Measurements from ENCODE around the gene BACE2. TPM values are rescaled to one million over a fixed set of nuclear protein-coding genes. Genes with fewer than 3 reads are reported as not detected.

The BACE2 gene
- total RNA-seq, 1 donor from 2014 or later = 82.8 TPM

DNA sequence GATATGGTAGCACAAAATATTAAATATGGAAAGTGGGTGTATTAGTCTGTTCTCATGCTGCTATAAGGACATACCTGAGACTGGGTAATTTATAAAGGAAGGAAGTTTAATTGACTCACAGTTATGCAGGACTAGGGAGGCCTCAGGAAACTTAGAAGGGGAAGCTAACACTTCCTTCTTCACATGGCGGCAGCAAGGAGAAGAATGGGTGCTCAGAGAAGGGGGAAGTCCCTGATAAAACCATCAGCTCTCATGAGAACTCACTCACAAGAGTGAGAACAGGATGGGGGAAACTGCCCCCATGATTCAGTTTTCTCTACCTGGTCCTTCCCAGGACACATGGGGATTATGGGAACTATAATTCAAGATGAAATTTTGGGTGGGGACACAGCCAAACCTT, 15.8 kb upstream of the BACE2 start:
- TF ChIP-seq, protein P1, sequence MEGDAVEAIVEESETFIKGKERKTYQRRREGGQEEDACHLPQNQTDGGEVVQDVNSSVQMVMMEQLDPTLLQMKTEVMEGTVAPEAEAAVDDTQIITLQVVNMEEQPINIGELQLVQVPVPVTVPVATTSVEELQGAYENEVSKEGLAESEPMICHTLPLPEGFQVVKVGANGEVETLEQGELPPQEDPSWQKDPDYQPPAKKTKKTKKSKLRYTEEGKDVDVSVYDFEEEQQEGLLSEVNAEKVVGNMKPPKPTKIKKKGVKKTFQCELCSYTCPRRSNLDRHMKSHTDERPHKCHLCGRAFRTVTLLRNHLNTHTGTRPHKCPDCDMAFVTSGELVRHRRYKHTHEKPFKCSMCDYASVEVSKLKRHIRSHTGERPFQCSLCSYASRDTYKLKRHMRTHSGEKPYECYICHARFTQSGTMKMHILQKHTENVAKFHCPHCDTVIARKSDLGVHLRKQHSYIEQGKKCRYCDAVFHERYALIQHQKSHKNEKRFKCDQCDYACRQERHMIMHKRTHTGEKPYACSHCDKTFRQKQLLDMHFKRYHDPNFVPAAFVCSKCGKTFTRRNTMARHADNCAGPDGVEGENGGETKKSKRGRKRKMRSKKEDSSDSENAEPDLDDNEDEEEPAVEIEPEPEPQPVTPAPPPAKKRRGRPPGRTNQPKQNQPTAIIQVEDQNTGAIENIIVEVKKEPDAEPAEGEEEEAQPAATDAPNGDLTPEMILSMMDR (IDR thresholded peaks at IDR 0.05; ENCODE audit: insufficient read depth, low read length, poor library complexity, severe bottlenecking) = no peak
- H3K4me3 ChIP-seq (ENCODE audit: low read depth, low read length) = no peak overlapping the region
- H3K27me3 ChIP-seq (ENCODE audit: control insufficient read depth, insufficient read depth, low read length) = peaks cover 5% of the 10 kb centered on the region
- H3K36me3 ChIP-seq (ENCODE audit: control insufficient read depth, insufficient read depth, low read length) = no peaks in the 10 kb centered on the region
- no peak for DNase-seq (ENCODE audit: low read depth)

DNA sequence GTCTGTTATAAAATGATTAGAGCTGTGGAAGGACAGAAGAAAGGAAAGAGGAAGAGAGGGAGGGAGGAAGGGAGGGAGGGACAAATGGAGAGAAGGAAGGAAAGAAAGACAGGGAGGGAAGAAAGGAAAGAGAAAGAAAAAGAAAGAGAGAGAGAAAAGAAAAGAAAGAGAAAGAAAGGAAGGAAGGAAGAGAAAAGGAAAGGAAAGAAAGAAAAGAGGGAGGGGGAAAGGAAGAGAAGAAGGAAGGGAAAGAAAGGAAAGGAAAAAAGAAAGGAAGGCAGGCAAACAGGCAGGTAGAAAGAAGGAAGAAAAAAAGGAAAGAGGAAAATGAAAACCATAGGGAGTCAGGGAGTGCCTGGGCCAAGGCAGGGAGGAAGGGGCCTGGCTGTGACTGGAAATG, 14.5 kb upstream of the BACE2 start:
- no peak for DNase-seq (ENCODE audit: low read depth)
- Histone ChIP-seq H3K4me3 (ENCODE audit: low read depth, low read length) (no peak overlapping the region), H3K27me3 (ENCODE audit: control insufficient read depth, insufficient read depth, low read length) (peaks cover 5% of the 10 kb centered on the region), H3K36me3 (ENCODE audit: control insufficient read depth, insufficient read depth, low read length) (no peaks in the 10 kb centered on the region)
- TF ChIP-seq, protein P1 (IDR thresholded peaks at IDR 0.05; ENCODE audit: insufficient read depth, low read length, poor library complexity, severe bottlenecking) = no peak

DNA sequence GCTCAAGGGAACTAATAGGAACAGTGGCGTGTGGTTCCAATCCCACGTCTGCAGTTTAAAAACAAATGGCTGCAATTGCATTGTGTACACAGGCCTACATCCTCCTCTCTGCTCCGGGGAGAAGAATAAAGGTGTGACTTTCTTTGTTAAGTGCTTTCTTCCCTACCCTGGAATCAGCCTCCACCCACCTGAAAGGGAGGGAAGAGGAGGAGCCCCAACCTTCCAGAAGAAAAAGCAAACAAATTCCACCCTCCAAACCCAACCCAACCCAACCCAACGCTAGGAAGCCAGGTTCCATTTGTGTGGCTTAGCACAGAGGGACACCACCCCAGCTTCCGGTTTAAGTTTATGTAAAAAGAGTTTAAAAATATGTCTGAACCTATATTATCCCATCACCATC, 11.8 kb upstream of the BACE2 start:
- no peak for DNase-seq (ENCODE audit: low read depth)
- Histone ChIP-seq H3K36me3 (ENCODE audit: control insufficient read depth, insufficient read depth, low read length) (no peaks in the 10 kb centered on the region), H3K4me3 (ENCODE audit: low read depth, low read length) (no peak overlapping the region), H3K27me3 (ENCODE audit: control insufficient read depth, insufficient read depth, low read length) (peaks cover 5% of the 10 kb centered on the region)
- TF ChIP-seq, protein P1 (IDR thresholded peaks at IDR 0.05; ENCODE audit: insufficient read depth, low read length, poor library complexity, severe bottlenecking) = no peak

DNA sequence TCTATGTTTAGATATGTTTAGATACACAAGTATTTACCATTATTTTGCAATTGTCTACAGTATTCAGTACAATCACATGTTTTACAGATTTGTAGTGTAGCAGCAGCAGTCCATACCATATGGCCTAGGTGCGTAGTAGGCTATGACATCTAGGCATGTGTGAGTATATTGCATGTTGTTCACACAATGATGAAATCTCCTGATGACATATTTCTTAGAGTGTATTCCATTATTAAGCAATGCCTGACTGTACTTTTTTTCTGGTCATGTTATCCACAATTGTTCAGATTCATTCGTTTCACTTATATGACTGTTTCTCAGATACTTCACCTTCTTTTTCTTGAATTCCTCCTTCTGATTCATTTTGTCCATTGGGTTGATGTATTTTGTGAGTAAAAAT, 9.9 kb upstream of the BACE2 start:
- DNase-seq (ENCODE audit: low read depth) = no peak
- TF ChIP-seq, protein P1 (IDR thresholded peaks at IDR 0.05; ENCODE audit: insufficient read depth, low read length, poor library complexity, severe bottlenecking) = no peak
- H3K4me3 ChIP-seq (ENCODE audit: low read depth, low read length) = no peak overlapping the region
- peaks cover 5% of the 10 kb centered on the region for H3K27me3 ChIP-seq (ENCODE audit: control insufficient read depth, insufficient read depth, low read length)
- H3K36me3 ChIP-seq (ENCODE audit: control insufficient read depth, insufficient read depth, low read length) = no peaks in the 10 kb centered on the region

DNA sequence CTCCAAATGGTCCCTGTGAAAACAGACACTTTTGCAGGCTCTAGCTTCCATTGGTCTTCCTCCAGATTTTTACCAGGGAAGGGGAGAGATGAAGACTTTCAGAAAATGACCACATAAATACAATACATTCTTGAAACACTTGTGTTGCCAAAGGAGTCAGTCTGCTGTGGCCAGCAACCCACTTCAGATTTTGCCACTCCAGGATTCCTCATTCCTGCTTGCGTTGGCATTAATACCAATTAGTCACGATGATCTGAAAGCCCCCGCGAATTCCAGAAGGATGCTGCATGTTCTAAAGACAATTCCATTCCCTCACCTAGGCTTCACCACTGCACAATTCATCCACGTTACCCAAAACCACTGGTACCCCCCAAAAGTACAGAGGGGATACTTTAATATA, 7.9 kb upstream of the BACE2 start:
- TF ChIP-seq, protein P1 (IDR thresholded peaks at IDR 0.05; ENCODE audit: insufficient read depth, low read length, poor library complexity, severe bottlenecking) = no peak
- H3K36me3 ChIP-seq (ENCODE audit: control insufficient read depth, insufficient read depth, low read length) = no peaks in the 10 kb centered on the region
- peaks cover 3% of the 10 kb centered on the region for H3K27me3 ChIP-seq (ENCODE audit: control insufficient read depth, insufficient read depth, low read length)
- no peak overlapping the region for H3K4me3 ChIP-seq (ENCODE audit: low read depth, low read length)
- no peak for DNase-seq (ENCODE audit: low read depth)

DNA sequence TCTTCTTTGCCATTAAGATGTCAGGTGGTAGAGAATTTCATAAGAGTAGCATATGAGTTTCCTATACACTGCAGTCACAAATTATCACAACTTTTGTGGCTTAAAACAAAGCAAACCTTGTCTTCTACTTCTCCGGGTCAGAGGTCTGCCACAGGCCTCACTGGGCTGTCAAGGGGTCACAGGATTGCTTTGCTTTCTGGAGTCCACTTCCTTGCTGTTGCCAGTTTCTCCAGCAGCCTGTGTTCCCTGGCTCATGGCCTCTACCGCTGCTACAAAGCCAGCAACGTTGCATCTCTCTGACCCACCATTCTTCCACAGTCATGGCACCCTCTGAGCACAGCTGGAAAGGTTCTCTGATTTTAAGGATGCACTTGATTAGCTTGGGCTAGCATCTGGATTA, 6.5 kb upstream of the BACE2 start:
- Histone ChIP-seq H3K36me3 (ENCODE audit: control insufficient read depth, insufficient read depth, low read length) (no peaks in the 10 kb centered on the region), H3K27me3 (ENCODE audit: control insufficient read depth, insufficient read depth, low read length) (peaks cover 3% of the 10 kb centered on the region), H3K4me3 (ENCODE audit: low read depth, low read length) (no peak overlapping the region)
- TF ChIP-seq, protein P1 (IDR thresholded peaks at IDR 0.05; ENCODE audit: insufficient read depth, low read length, poor library complexity, severe bottlenecking) = no peak
- no peak for DNase-seq (ENCODE audit: low read depth)

Measured in kidney epithelial cell (primary cell).